Ovary (tissue), 9 donors: Measurements from ENCODE around the gene SPAST. TPM values are rescaled to one million over a fixed set of nuclear protein-coding genes. Genes with fewer than 3 reads are reported as not detected.

Experiments used
- DNase-seq, 5 donors: peaks; one replicate each; pipeline ENCODE4 v3.0.0-alpha.2; 2019 to 2020
- H3K27ac ChIP-seq, 2 donors: fragments of 200-600 bp; one replicate each; pipeline versions ENCODE4 v1.5.1 to v1.8.0; 2019 to 2022
- H3K27me3 ChIP-seq: fragments of 200-600 bp; one replicate; pipeline ENCODE4 v1.8.0; 2022
- H3K36me3 ChIP-seq: fragments of 200-600 bp; sonication (generic); one replicate; pipeline ENCODE4 v1.5.1; 2019
- H3K4me1 ChIP-seq: one replicate; pipeline ENCODE4 v1.8.1; 2013; ENCODE audit warnings: mild to moderate bottlenecking, moderate library complexity; ENCODE audit not compliant: insufficient read depth
- H3K4me3 ChIP-seq: fragments of 200-600 bp; sonication (generic); one replicate; pipeline ENCODE4 v1.5.1; 2017
- H3K9me3 ChIP-seq, 2 donors: fragments of 200-600 bp in 1 of 2; sonication (generic) in 1 of 2; one replicate each; pipeline versions ENCODE4 v1.5.1 to v1.8.1; 2013 to 2019; ENCODE audit warnings: mild to moderate bottlenecking in 1 of 2, moderate library complexity in 1 of 2
- EP300 ChIP-seq: sonication (generic); formaldehyde crosslinking; IDR thresholded peaks from one replicate; pipeline ENCODE4 v1.6.1; 2017; ENCODE audit warnings: antibody characterized with exemption
- POLR2A ChIP-seq: fragments of 450-650 bp; IDR thresholded peaks from one replicate; pipeline ENCODE4 v1.6.1; 2017; ENCODE audit warnings: antibody characterized with exemption, mild to moderate bottlenecking, moderate library complexity
- WGBS, 3 donors: extraction: QIAGEN DNeasy Blood & Tissue Kit in 1 of 3; methylation state at CpG; one replicate each; pipeline versions ENCODE4 v1.1.5 to v1.1.7; 2013 to 2017; 5-methylcytosine and 5-hydroxymethylcytosine counted together
- intact Hi-C, 4 donors: fragments of 100-400 bp; cut with DNase I; formaldehyde crosslinking; loops; one replicate each; pipeline versions ENCODE4 v1.11.0 to v1.15.1; 2022 to 2023
- polyA plus RNA-seq, 2 donors: library from polyadenylated mRNA; stranded (reverse); fragments of 200-250 nt in 1 of 2; fragments of 350-450 nt in 1 of 2; fragmentation: Illumina TruSeq in 1 of 2; extraction: RNeasy Lipid Tissue Mini Kit (QIAGEN cat#74804) in 1 of 2; gene quantifications; one replicate each; pipeline ENCODE4 v1.2.3, GENCODE V29; 2013 to 2014
- total RNA-seq, 7 donors: library from RNA; depleted of rRNA in 2 of 7; stranded (reverse); fragments of >200 nt in 2 of 7; fragmentation: NEBNext Ultra II Directional in 3 of 7; extraction: Animal tissue kit (Norgen Biotek cat#: 25700) in 3 of 7; gene quantifications; one replicate each; pipeline versions ENCODE4 v1.1.0 to v1.2.4, GENCODE V29; 2016 to 2023
- TF ChIP-seq, protein P1 (sequence below), 3 donors: fragments of 450-650 bp in 2 of 3; fragments of 200-600 bp in 1 of 3; IDR thresholded peaks; one replicate each; pipeline versions ENCODE4 v1.5.1 to v1.8.0; 2016 to 2022; ENCODE audit warnings: antibody characterized with exemption in 3 of 3, mild to moderate bottlenecking in 1 of 3
- donor health status: DM: no; HTN: no; CAD: no; lungs with moderate emphysema.
- donor health status: DM: no; HTN: no; CAD: no.
- donor health status: Bipolar disorder and iron deficiency.
- donor health status: DM: yes; HTN: yes; CAD: no.
- donor health status: DM: no; HTN: no; CAD: no.
- donor health status: DM: yes; HTN: yes; CAD: no.

SPAST gene
- total and polyA plus RNA-seq, 9 donors, result 6.5 to 21.6 (median 18.3) TPM

DNA sequence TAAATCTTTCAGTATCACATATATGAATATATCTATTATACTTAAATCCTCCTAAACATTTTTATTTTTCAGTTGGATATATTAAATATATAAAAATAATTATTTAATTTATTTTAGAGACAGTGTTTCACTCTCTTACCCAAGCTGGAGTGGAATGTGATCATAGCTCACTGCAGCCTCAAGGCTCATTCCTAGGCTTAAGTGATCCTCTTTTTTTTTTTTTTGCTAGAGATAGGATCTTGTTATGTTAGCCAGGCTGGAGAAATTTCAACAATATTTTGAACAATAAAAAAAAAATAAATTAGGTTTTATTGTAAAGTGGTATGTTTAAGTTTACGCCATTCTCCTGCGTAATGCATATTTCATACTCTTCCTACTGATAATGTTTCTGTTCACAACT lies 4.2 kb downstream of the SPAST start:
- Histone ChIP-seq H3K4me3 (no peak overlapping the region), H3K36me3 (no peaks in the 10 kb centered on the region), H3K4me1 (peaks cover 3% of the 10 kb centered on the region), H3K27ac (no peak overlapping the region), H3K27me3 (no peaks in the 10 kb centered on the region), H3K9me3 (no peaks in the 10 kb centered on the region)
- no peak for TF ChIP-seq POLR2A
- TF ChIP-seq, protein P1, sequence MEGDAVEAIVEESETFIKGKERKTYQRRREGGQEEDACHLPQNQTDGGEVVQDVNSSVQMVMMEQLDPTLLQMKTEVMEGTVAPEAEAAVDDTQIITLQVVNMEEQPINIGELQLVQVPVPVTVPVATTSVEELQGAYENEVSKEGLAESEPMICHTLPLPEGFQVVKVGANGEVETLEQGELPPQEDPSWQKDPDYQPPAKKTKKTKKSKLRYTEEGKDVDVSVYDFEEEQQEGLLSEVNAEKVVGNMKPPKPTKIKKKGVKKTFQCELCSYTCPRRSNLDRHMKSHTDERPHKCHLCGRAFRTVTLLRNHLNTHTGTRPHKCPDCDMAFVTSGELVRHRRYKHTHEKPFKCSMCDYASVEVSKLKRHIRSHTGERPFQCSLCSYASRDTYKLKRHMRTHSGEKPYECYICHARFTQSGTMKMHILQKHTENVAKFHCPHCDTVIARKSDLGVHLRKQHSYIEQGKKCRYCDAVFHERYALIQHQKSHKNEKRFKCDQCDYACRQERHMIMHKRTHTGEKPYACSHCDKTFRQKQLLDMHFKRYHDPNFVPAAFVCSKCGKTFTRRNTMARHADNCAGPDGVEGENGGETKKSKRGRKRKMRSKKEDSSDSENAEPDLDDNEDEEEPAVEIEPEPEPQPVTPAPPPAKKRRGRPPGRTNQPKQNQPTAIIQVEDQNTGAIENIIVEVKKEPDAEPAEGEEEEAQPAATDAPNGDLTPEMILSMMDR (IDR thresholded peaks at IDR 0.05), result no peak
- no peak for TF ChIP-seq EP300
- DNase-seq, result no peak
- 97 to 99% (median 98%) methylated on average over 2 of the region's 2 CpGs for WGBS, 3 donors
- intact Hi-C loops, result no loop called here

DNA sequence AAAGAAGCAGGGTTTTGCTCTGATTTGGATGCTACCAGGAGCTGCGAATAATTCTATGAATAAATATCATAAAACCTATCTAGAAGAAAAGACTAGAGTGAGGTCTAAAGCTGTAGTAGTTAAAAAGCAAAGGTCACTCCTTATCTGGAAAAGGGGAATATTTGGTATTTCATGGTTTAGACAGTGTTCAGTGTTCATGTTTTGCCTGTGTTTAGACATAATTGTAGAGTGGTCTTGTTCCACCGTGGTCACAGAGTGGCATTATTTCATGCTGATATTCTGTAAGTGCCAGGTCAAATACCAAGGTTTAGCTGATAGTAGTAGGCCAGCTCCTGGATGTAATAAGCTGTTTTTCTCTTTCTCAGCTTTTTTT lies 10.8 kb downstream of the SPAST start:
- Histone ChIP-seq H3K27ac (no peak overlapping the region), H3K9me3 (no peaks in the 10 kb centered on the region), H3K36me3 (no peaks in the 10 kb centered on the region), H3K27me3 (no peaks in the 10 kb centered on the region), H3K4me1 (no peaks in the 10 kb centered on the region), H3K4me3 (no peak overlapping the region)
- intact Hi-C loops, result no loop called here
- 57 to 67% (median 64%) methylated on average over 2 of the region's 2 CpGs for whole genome bisulfite sequencing, 3 donors
- TF ChIP-seq EP300 (no peak), POLR2A (no peak)
- TF ChIP-seq, protein P1 (IDR thresholded peaks at IDR 0.05), result no peak
- no peak for DNase-seq

GRCh38 chr2:32095671-32096070 lies 32.3 kb downstream of the SPAST start:
- WGBS, 3 donors, result 96 to 99% (median 98%) methylated on average over 3 of the region's 3 CpGs
- no peaks in the 10 kb centered on the region for H3K27me3 ChIP-seq
- TF ChIP-seq EP300 (no peak), POLR2A (no peak)
- TF ChIP-seq, protein P1 (IDR thresholded peaks at IDR 0.05), result no peak
- H3K4me1 ChIP-seq, result no peaks in the 10 kb centered on the region
- no peak overlapping the region for H3K4me3 ChIP-seq
- DNase-seq, result no peak
- H3K9me3 ChIP-seq, result no peaks in the 10 kb centered on the region
- no peak overlapping the region for H3K27ac ChIP-seq
- H3K36me3 ChIP-seq, result no peaks in the 10 kb centered on the region
- intact Hi-C loops, result no loop called here

- intact Hi-C loops, result no loop called here
- no peaks in the 10 kb centered on the region for H3K36me3 ChIP-seq
- H3K9me3 ChIP-seq, result peaks cover 0 to 14% of the 10 kb centered on the region in 2 donors
- no peaks in the 10 kb centered on the region for H3K27me3 ChIP-seq
- TF ChIP-seq EP300 (no peak), POLR2A (no peak)
- TF ChIP-seq, protein P1 (IDR thresholded peaks at IDR 0.05), result no peak
- H3K27ac ChIP-seq, result no peak overlapping the region
- 97% methylated on average over 2 of the region's 2 CpGs for WGBS, 3 donors
- no peaks in the 10 kb centered on the region for H3K4me1 ChIP-seq
- DNase-seq, result no peak
- H3K4me3 ChIP-seq, result no peak overlapping the region
Measured at GRCh38 chr2:32108111-32108510, 44.8 kb downstream of the SPAST start.

- Histone ChIP-seq H3K9me3 (no peaks in the 10 kb centered on the region), H3K27me3 (no peaks in the 10 kb centered on the region), H3K27ac (no peak overlapping the region), H3K36me3 (no peaks in the 10 kb centered on the region), H3K4me3 (no peak overlapping the region), H3K4me1 (no peaks in the 10 kb centered on the region)
- WGBS, 3 donors, result 92 to 95% (median 94%) methylated on average over 3 of the region's 3 CpGs
- DNase-seq, result no peak
- TF ChIP-seq POLR2A (no peak), EP300 (no peak)
- TF ChIP-seq, protein P1 (IDR thresholded peaks at IDR 0.05), result no peak
- intact Hi-C loops, result no loop called here
Measured at GRCh38 chr2:32118055-32118454, 54.7 kb downstream of the SPAST start.
